GM23338 (cell line): ENCODE results near the gene ETV2. TPM values are rescaled to one million over a fixed set of nuclear protein-coding genes. Genes with fewer than 3 reads are reported as not detected.

ENCODE experiments used
- ATAC-seq: fragments of 200-7000 bp; cut with Tn5 transposase; 3 replicates; pipeline ENCODE4 v1.9.1; 2020
- DNase-seq: peaks from one replicate; pipeline ENCODE4 v3.0.0-alpha.2; 2015; ENCODE audit warnings: low spot score
- H2AFZ ChIP-seq: fragments of 200-600 bp; sonication (generic); 2 replicates; pipeline ENCODE4 v1.8.0; 2016; ENCODE audit warnings: antibody characterized with exemption, mild to moderate bottlenecking, moderate library complexity
- H3F3A ChIP-seq: fragments of 200-600 bp; sonication (generic); replicated peaks from 2 replicates; pipeline ENCODE4 v1.8.0; 2017; ENCODE audit warnings: antibody characterized with exemption, mixed run types, low read depth
- H3K27ac ChIP-seq: fragments of 200-600 bp; sonication (generic); 2 replicates; pipeline ENCODE4 v1.6.1; 2016; ENCODE audit warnings: low read depth
- H3K27me3 ChIP-seq: fragments of 200-600 bp; sonication (generic); 2 replicates; pipeline ENCODE4 v1.8.0; 2016; ENCODE audit warnings: mild to moderate bottlenecking, mixed run types, moderate library complexity; ENCODE audit not compliant: insufficient read depth
- H3K36me3 ChIP-seq: fragments of 200-600 bp; sonication (generic); 2 replicates; pipeline ENCODE4 v1.8.0; 2016; ENCODE audit warnings: mild to moderate bottlenecking; ENCODE audit not compliant: insufficient read depth
- H3K4me1 ChIP-seq: fragments of 200-600 bp; sonication (generic); 2 replicates; pipeline ENCODE4 v1.8.0; 2016; ENCODE audit warnings: mild to moderate bottlenecking, moderate library complexity; ENCODE audit not compliant: insufficient read depth
- H3K4me2 ChIP-seq: fragments of 200-600 bp; sonication (generic); 2 replicates; pipeline ENCODE4 v1.7.1; 2017; ENCODE audit warnings: mixed run types
- H3K4me3 ChIP-seq: fragments of 200-600 bp; sonication (generic); 2 replicates; pipeline ENCODE4 v1.6.1; 2016; ENCODE audit warnings: mixed run types
- H3K79me2 ChIP-seq: fragments of 200-600 bp; sonication (generic); replicated peaks from 2 replicates; pipeline ENCODE4 v1.8.0; 2017; ENCODE audit warnings: mild to moderate bottlenecking; ENCODE audit not compliant: insufficient read depth
- H3K9me2 ChIP-seq: fragments of 200-600 bp; sonication (generic); 2 replicates; pipeline ENCODE4 v1.8.0; 2017; ENCODE audit not compliant: insufficient read depth
- H4K20me1 ChIP-seq: fragments of 200-600 bp; sonication (generic); replicated peaks from 2 replicates; pipeline ENCODE4 v1.8.0; 2017; ENCODE audit warnings: mild to moderate bottlenecking; ENCODE audit not compliant: insufficient read depth
- H3K27ac Mint-ChIP-seq: 2 replicates; pipeline ENCODE4 v1.8.0; 2020; ENCODE audit warnings: inconsistent platforms, mild to moderate bottlenecking, moderate library complexity, mixed read lengths
- H3K27me3 Mint-ChIP-seq: 3 replicates; pipeline ENCODE4 v1.8.0; 2022; ENCODE audit warnings: low read depth, mild to moderate bottlenecking, moderate library complexity, mixed read lengths, inconsistent platforms; ENCODE audit not compliant: insufficient read depth, poor library complexity
- H3K36me3 Mint-ChIP-seq: 3 replicates; pipeline ENCODE4 v1.8.0; 2021; ENCODE audit warnings: low read depth, mild to moderate bottlenecking, inconsistent platforms, moderate library complexity, mixed read lengths
- H3K4me1 Mint-ChIP-seq: 3 replicates; pipeline ENCODE4 v1.8.0; 2020; ENCODE audit warnings: mild to moderate bottlenecking, inconsistent platforms, mixed read lengths
- H3K4me3 Mint-ChIP-seq: 3 replicates; pipeline ENCODE4 v1.8.0; 2021; ENCODE audit warnings: moderate library complexity, mild to moderate bottlenecking, inconsistent platforms, mixed read lengths
- H3K9me3 Mint-ChIP-seq: 3 replicates; pipeline ENCODE4 v1.8.0; 2020; ENCODE audit warnings: moderate library complexity, mild to moderate bottlenecking, inconsistent platforms, mixed read lengths
- CREB1 ChIP-seq: fragments of 250-450 bp; sonication (Bioruptor Pico); IDR thresholded peaks from 2 replicates; pipeline ENCODE4 v1.5.0; 2020; ENCODE audit warnings: low read depth, mild to moderate bottlenecking, moderate library complexity
- ETS1 ChIP-seq: IDR thresholded peaks from 2 replicates; pipeline ENCODE4 v1.6.1; 2016; ENCODE audit warnings: antibody characterized with exemption
- EZH2phosphoT487 ChIP-seq: fragments of 200-600 bp; sonication (generic); IDR thresholded peaks from one replicate; pipeline ENCODE4 v1.8.1; 2018; ENCODE audit warnings: antibody characterized with exemption; ENCODE audit not compliant: unreplicated experiment
- NANOG ChIP-seq: IDR thresholded peaks from 2 replicates; pipeline ENCODE4 v1.6.1; 2016; ENCODE audit warnings: antibody characterized with exemption, borderline replicate concordance
- POLR2AphosphoS5 ChIP-seq: IDR thresholded peaks from 2 replicates; pipeline ENCODE4 v1.6.1; 2016; ENCODE audit warnings: antibody characterized with exemption, low read depth
- REST ChIP-seq: IDR thresholded peaks from one replicate; pipeline ENCODE4 v1.6.1; 2018; ENCODE audit warnings: antibody characterized with exemption; ENCODE audit not compliant: unreplicated experiment
- STAT1 ChIP-seq: IDR thresholded peaks from one replicate; pipeline ENCODE4 v1.6.1; 2016; ENCODE audit warnings: antibody characterized with exemption; ENCODE audit not compliant: unreplicated experiment
- ZNF331 ChIP-seq: fragments of 250-450 bp; sonication (Bioruptor Pico); IDR thresholded peaks from 2 replicates; pipeline ENCODE4 v1.5.0; 2020; ENCODE audit warnings: low read depth, mild to moderate bottlenecking, moderate library complexity
- ZNF462 ChIP-seq: fragments of 250-450 bp; sonication (Bioruptor Pico); IDR thresholded peaks from 2 replicates; pipeline ENCODE4 v1.5.0; 2020; ENCODE audit warnings: mild to moderate bottlenecking, moderate library complexity
- polyA plus RNA-seq: library from polyadenylated mRNA; unstranded; fragments of >200 nt; fragmentation: Nextera tagmentation; extraction: Ambion mirVana; gene quantifications from 2 replicates; pipeline ENCODE4 v1.2.1, GENCODE V29; 2016
- total RNA-seq: library from RNA; depleted of rRNA; stranded (reverse); fragments of >200 nt; shearing (Covaris generic); gene quantifications from 2 replicates; pipeline ENCODE4 v1.2.3, GENCODE V29; 2014

Gene ETV2
- total and polyA plus RNA-seq, 2 experiments from 2014 or later, result 0.87 to 1.5 TPM

- no peak for TF ChIP-seq REST
- TF ChIP-seq POLR2AphosphoS5, result no peak
Measured at GRCh38 chr19:35663981-35664380, 22.4 kb downstream of the ETV2 start (continued).

- Histone ChIP-seq H3K27ac (no peak overlapping the region), H2AFZ (no peak overlapping the region), H3K9me2 (no peaks in the 10 kb centered on the region), H4K20me1 (no peaks in the 10 kb centered on the region), H3K4me2 (no peak overlapping the region), H3K36me3 (no peaks in the 10 kb centered on the region), H3K79me2 (no peaks in the 10 kb centered on the region), H3K4me3 (no peak overlapping the region), H3K4me1 (no peaks in the 10 kb centered on the region), H3F3A (no peaks in the 10 kb centered on the region), H3K27me3 (no peaks in the 10 kb centered on the region)
- peaks cover 3% of the 10 kb centered on the region; the same call in 1 of the 3 replicates for H3K4me1 Mint-ChIP-seq
- no peaks in the 10 kb centered on the region; the same call in 2 of the 3 replicates for H3K9me3 Mint-ChIP-seq
- no peak overlapping the region for H3K4me3 Mint-ChIP-seq
- H3K27ac Mint-ChIP-seq, result no peak overlapping the region
- ATAC-seq (no peak), DNase-seq (no peak)
- H3K27me3 Mint-ChIP-seq, result peaks cover 15% of the 10 kb centered on the region
- H3K36me3 Mint-ChIP-seq, result no peaks in the 10 kb centered on the region
- TF ChIP-seq STAT1, result no peak
- TF ChIP-seq ZNF462 (CRISPR knock-in tag), result no peak
- TF ChIP-seq CREB1 (CRISPR knock-in tag), result no peak
- no peak for TF ChIP-seq EZH2phosphoT487
- no peak for TF ChIP-seq ZNF331 (CRISPR knock-in tag)
- no peak for TF ChIP-seq POLR2AphosphoS5
- TF ChIP-seq NANOG, result no peak
- TF ChIP-seq ETS1, result no peak
Measured at GRCh38 chr19:35665157-35665556, 23.6 kb downstream of the ETV2 start.
